Endodermal cell (in vitro differentiated cells): Measurements from ENCODE around the gene TMEM94. TPM values are rescaled to one million over a fixed set of nuclear protein-coding genes. Genes with fewer than 3 reads are reported as not detected.
A peak's percentile ranks its signal among the peaks of the same experiment; 100 is the strongest.

Experiments
- DNase-seq: peaks from one replicate; pipeline ENCODE4 v3.0.0-alpha.2; 2017
- H3K27ac ChIP-seq: 2 replicates; pipeline ENCODE4 v1.5.1; 2013; ENCODE audit warnings: mild to moderate bottlenecking, low read depth, low read length, moderate library complexity
- H3K27me3 ChIP-seq: 2 replicates; pipeline ENCODE4 v1.6.1; 2013; ENCODE audit warnings: mild to moderate bottlenecking, low read length, moderate library complexity; ENCODE audit not compliant: insufficient read depth, control insufficient read depth, poor library complexity, severe bottlenecking
- H3K36me3 ChIP-seq: 2 replicates; pipeline ENCODE4 v1.7.0; 2013; ENCODE audit warnings: mild to moderate bottlenecking, low read length, moderate library complexity; ENCODE audit not compliant: control insufficient read depth, insufficient read depth
- H3K4me1 ChIP-seq: one replicate; pipeline ENCODE4 v1.7.0; 2013; ENCODE audit warnings: low read length; ENCODE audit not compliant: control insufficient read depth, insufficient read depth
- H3K4me3 ChIP-seq: 2 replicates; pipeline ENCODE4 v1.5.1; 2013; ENCODE audit warnings: mild to moderate bottlenecking, low read length, moderate library complexity
- H3K9ac ChIP-seq: 2 replicates; pipeline ENCODE4 v1.6.1; 2013; ENCODE audit warnings: mild to moderate bottlenecking, low read length, moderate library complexity; ENCODE audit not compliant: poor library complexity, severe bottlenecking; ENCODE audit errors: extremely low read depth
- H3K9me3 ChIP-seq: 2 replicates; pipeline ENCODE4 v1.6.1; 2013; ENCODE audit warnings: mild to moderate bottlenecking, low read length, moderate library complexity; ENCODE audit not compliant: control insufficient read depth
- H3K27ac Mint-ChIP-seq: 2 replicates; pipeline ENCODE4 v1.8.0; 2020; ENCODE audit warnings: mixed read lengths
- H3K27me3 Mint-ChIP-seq: 2 replicates; pipeline ENCODE4 v1.8.0; 2021; ENCODE audit warnings: mild to moderate bottlenecking, mixed read lengths; ENCODE audit not compliant: insufficient read depth
- H3K36me3 Mint-ChIP-seq: 2 replicates; pipeline ENCODE4 v1.8.0; 2020; ENCODE audit warnings: low read depth, mixed read lengths
- H3K4me1 Mint-ChIP-seq: 2 replicates; pipeline ENCODE4 v1.8.0; 2020; ENCODE audit warnings: mixed read lengths
- H3K4me3 Mint-ChIP-seq: 2 replicates; pipeline ENCODE4 v1.8.0; 2020; ENCODE audit warnings: mild to moderate bottlenecking, moderate library complexity, mixed read lengths
- H3K9me3 Mint-ChIP-seq: 2 replicates; pipeline ENCODE4 v1.8.0; 2020; ENCODE audit warnings: mild to moderate bottlenecking, mixed read lengths
- WGBS, 2 experiments: methylation state at CpG; one replicate each; pipeline versions ENCODE4 v1.1.5 to v1.1.7; 2013; ENCODE audit warnings: missing lambda C conversion rate in 2 of 2, mixed read lengths in 1 of 2; ENCODE audit not compliant: insufficient coverage in 1 of 2, insufficient read length in 1 of 2; 5-methylcytosine and 5-hydroxymethylcytosine counted together
- long read RNA-seq, 4 experiments: library from polyadenylated mRNA in 2 of 4; library from RNA in 1 of 4; library from capped mRNA in 1 of 4; stranded (forward) in 3 of 4; unstranded in 1 of 4; transcript quantifications; one replicate each; pipeline ENCODE4 v2.0.0, GENCODE V29; 2020 to 2021; ENCODE audit warnings: inconsistent platforms in 1 of 4
- polyA plus RNA-seq, 2 experiments: library from polyadenylated mRNA; stranded (reverse); fragments of 50-300 nt; gene quantifications; one replicate each; pipeline ENCODE4 v1.2.3, GENCODE V29; 2013
- total RNA-seq, 2 donors: library from RNA; stranded (reverse); fragmentation: NEBNext Ultra II Directional in 1 of 2; extraction: Animal tissue kit (Norgen Biotek cat#: 25700) in 1 of 2; gene quantifications; 2 replicates in 1 of 2; 3 replicates in 1 of 2; pipeline ENCODE4 v1.2.1, GENCODE V29; 2021
- TF ChIP-seq, protein P1 (sequence below): fragments of 200-600 bp; sonication (generic); conservative IDR thresholded peaks from 2 replicates; pipeline ENCODE4 v1.5.0; 2021; ENCODE audit warnings: antibody characterized with exemption, mild to moderate bottlenecking

TMEM94 gene
- 100 to 1,000 TPM in 1 of 2 donors, 10 to 100 TPM in 1; 96.0 to 106 TPM for total RNA-seq
- polyA plus RNA-seq (2013, experiment 1 of 2), result 90.8 TPM
- polyA plus RNA-seq (2013, experiment 2 of 2), result 82.1 TPM
- long read RNA-seq, experiment 1, full-length matches to known transcripts, result 1 of 33 reads
- long read RNA-seq, experiment 1, partial matches to known transcripts, result 27 of 33 reads
- long read RNA-seq, experiment 1, other reads (novel, unspliced or antisense), result 5 of 33 reads
- long read RNA-seq, experiment 2, full-length matches to known transcripts, result 13 of 59 reads
- long read RNA-seq, experiment 2, partial matches to known transcripts, result 15 of 59 reads
- long read RNA-seq, experiment 2, other reads (novel, unspliced or antisense), result 31 of 59 reads
- long read RNA-seq, experiment 3, full-length matches to known transcripts, result 1 of 29 reads
- long read RNA-seq, experiment 3, partial matches to known transcripts, result 14 of 29 reads
- long read RNA-seq, experiment 3, other reads (novel, unspliced or antisense), result 14 of 29 reads
- long read RNA-seq, experiment 4, partial matches to known transcripts, result 0 of 1 reads
- long read RNA-seq, experiment 4, other reads (novel, unspliced or antisense), result 1 of 1 reads

DNA sequence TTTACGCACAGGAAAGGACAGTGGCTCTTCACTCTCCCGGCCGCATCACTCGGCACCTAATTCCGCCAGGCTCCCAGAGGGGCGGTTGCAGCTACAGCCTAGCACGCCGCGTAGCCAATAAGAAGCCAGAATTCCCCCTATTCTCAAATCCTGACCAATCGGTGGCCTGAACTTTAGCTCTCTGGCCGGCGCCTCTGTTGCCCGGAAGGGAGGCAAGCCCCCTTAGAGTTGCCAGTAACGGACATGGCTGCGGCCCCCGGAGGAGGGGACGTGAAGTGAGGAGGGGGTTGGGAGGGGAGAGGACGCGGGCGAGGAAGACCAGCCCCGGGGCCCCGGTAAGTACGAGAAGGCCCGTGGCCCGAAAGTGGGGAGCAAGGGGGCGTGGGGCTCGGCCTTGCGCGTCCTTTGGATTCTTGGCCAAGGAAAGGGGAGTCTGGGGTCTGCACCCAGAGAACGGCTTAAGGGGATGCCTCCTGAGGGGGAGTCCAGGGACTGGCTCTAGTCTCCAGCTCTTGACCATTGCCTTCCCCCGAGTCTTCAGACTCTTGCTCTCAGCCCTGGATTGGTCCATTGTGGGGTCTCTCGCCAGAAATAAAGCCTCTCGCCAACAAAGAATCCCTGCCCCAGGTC, at the start of gene TMEM94:
Gene TMEM94, plus strand, starts transcription at position 219 of the 630 bp plus-strand sequence. CDS start 15,271 bp downstream, outside the sequence.
- peak within 1 kb of the TSS; percentile 78 for H3K27ac ChIP-seq
- Mint-ChIP-seq H3K9me3 (no peaks in the 10 kb centered on the region), H3K27ac (peak within 1 kb of the TSS; percentile 94), H3K4me1 (peaks cover 31% of the 10 kb centered on the region), H3K4me3 (peak within 1 kb of the TSS; percentile 74), H3K36me3 (no peaks in the 10 kb centered on the region), H3K27me3 (no peaks in the 10 kb centered on the region)
- no peaks in the 10 kb centered on the region for H3K9me3 ChIP-seq
- H3K9ac ChIP-seq, result peak within 1 kb of the TSS; percentile 83
- no peaks in the 10 kb centered on the region for H3K27me3 ChIP-seq
- TF ChIP-seq, protein P1, sequence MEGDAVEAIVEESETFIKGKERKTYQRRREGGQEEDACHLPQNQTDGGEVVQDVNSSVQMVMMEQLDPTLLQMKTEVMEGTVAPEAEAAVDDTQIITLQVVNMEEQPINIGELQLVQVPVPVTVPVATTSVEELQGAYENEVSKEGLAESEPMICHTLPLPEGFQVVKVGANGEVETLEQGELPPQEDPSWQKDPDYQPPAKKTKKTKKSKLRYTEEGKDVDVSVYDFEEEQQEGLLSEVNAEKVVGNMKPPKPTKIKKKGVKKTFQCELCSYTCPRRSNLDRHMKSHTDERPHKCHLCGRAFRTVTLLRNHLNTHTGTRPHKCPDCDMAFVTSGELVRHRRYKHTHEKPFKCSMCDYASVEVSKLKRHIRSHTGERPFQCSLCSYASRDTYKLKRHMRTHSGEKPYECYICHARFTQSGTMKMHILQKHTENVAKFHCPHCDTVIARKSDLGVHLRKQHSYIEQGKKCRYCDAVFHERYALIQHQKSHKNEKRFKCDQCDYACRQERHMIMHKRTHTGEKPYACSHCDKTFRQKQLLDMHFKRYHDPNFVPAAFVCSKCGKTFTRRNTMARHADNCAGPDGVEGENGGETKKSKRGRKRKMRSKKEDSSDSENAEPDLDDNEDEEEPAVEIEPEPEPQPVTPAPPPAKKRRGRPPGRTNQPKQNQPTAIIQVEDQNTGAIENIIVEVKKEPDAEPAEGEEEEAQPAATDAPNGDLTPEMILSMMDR, result no peak
- no peaks in the 10 kb centered on the region for H3K36me3 ChIP-seq
- 0 to 1% methylated on average over 9 to 33 of the region's 33 CpGs for WGBS, 2 experiments
- peaks cover 4% of the 10 kb centered on the region for H3K4me1 ChIP-seq
- peak within 1 kb of the TSS; percentile 92 for H3K4me3 ChIP-seq
- peak; percentile 99 for DNase-seq

DNA sequence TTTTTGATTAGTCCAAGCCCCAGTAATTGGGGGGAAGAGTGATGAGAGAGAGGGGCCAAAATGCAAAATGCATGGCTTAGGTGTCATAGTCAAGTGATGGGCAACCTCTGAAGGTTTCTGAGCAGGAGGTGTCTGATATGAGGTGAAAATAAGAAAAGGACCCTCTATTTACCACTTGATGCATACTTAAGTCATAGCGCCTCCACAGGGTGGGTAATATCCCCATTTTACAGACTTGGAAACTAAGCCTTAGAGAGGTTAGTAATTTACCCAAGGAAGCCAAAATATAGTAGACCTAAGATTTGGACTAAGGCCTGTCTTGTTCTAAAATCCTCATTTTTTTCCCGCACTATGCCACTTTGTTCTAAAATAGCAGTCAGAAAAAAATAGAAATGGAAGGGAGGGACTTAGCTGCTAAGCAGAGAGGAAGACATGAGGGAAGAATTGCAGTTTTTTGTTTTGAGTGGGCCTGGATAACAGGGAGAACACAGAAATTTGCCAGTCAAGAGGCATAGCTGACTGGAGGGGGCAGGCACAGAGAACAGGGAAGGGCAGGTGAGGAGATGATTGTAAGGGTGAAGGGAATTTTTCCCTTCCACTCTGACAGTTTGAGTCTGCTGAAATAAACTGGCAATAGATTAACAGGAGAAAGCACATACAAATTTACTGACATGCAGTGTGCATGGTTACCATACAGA, 48.6 kb upstream of the TMEM94 start:
- Histone ChIP-seq H3K4me3 (no peak overlapping the region), H3K36me3 (peaks cover 3% of the 10 kb centered on the region), H3K9me3 (no peaks in the 10 kb centered on the region), H3K27ac (no peak overlapping the region), H3K27me3 (no peaks in the 10 kb centered on the region), H3K4me1 (no peaks in the 10 kb centered on the region), H3K9ac (no peak overlapping the region)
- Mint-ChIP-seq H3K4me1 (peaks cover 16% of the 10 kb centered on the region), H3K36me3 (peaks cover 2% of the 10 kb centered on the region), H3K27me3 (peaks cover 3% of the 10 kb centered on the region), H3K4me3 (no peak overlapping the region), H3K27ac (no peak overlapping the region), H3K9me3 (no peaks in the 10 kb centered on the region)
- no peak for DNase-seq
- 89 to 100% methylated on average over 1 to 2 of the region's 2 CpGs for WGBS, 2 experiments
- TF ChIP-seq, protein P1, result no peak

DNA sequence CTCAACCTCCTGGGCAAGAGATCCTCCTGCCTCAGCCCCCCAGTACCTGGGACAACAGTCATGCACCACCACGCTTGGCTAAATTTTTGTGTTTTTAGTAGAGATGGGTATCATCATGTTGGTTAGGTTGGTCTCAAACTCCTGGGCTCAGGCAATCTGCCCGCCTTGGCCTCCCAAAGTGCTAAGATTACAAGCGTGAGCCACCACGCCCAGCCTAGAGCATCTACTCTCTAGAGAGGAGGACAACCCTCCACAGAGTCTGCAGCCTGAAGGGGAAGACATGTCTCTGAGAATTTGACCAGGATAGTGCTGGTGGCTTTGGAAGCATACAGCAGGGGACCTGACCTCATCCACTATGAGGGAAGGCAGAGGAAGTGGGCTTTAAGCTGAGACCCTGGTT, 46.3 kb upstream of the TMEM94 start:
- Histone ChIP-seq H3K9me3 (no peaks in the 10 kb centered on the region), H3K27me3 (peaks cover 6% of the 10 kb centered on the region), H3K4me1 (no peaks in the 10 kb centered on the region), H3K4me3 (no peak overlapping the region), H3K9ac (no peak overlapping the region), H3K36me3 (no peaks in the 10 kb centered on the region), H3K27ac (no peak overlapping the region)
- Mint-ChIP-seq H3K4me3 (no peak overlapping the region), H3K27ac (no peak overlapping the region), H3K9me3 (no peaks in the 10 kb centered on the region), H3K4me1 (peaks cover 9% of the 10 kb centered on the region), H3K36me3 (no peaks in the 10 kb centered on the region), H3K27me3 (peaks cover 10% of the 10 kb centered on the region)
- no peak for DNase-seq
- WGBS, 2 experiments, result 88 to 100% methylated on average over 2 to 4 of the region's 4 CpGs
- TF ChIP-seq, protein P1, result no peak
